ENCODE measurements around the gene ERC1.

The ERC1 gene

GRCh38 chr12:1540690-1541089 is 549.7 kb downstream of the ERC1 start:
- H3K4me3 ChIP-seq (ENCODE audit: low read depth, low read length) = no peak overlapping the region
- TF ChIP-seq, protein P1, sequence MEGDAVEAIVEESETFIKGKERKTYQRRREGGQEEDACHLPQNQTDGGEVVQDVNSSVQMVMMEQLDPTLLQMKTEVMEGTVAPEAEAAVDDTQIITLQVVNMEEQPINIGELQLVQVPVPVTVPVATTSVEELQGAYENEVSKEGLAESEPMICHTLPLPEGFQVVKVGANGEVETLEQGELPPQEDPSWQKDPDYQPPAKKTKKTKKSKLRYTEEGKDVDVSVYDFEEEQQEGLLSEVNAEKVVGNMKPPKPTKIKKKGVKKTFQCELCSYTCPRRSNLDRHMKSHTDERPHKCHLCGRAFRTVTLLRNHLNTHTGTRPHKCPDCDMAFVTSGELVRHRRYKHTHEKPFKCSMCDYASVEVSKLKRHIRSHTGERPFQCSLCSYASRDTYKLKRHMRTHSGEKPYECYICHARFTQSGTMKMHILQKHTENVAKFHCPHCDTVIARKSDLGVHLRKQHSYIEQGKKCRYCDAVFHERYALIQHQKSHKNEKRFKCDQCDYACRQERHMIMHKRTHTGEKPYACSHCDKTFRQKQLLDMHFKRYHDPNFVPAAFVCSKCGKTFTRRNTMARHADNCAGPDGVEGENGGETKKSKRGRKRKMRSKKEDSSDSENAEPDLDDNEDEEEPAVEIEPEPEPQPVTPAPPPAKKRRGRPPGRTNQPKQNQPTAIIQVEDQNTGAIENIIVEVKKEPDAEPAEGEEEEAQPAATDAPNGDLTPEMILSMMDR (IDR thresholded peaks at IDR 0.05; ENCODE audit: low read depth, low read length, missing control alignments) = no peak
- DNase-seq (ENCODE audit: low read depth) = no peak
- in situ Hi-C loops (cut with HindIII; ENCODE audit: low sequenced_read_pairs) = no loop called here

GRCh38 chr12:1542599-1542998 is 551.6 kb downstream of the ERC1 start:
- TF ChIP-seq, protein P1 (IDR thresholded peaks at IDR 0.05; ENCODE audit: low read depth, low read length, missing control alignments) = no peak
- DNase-seq (ENCODE audit: low read depth) = no peak
- H3K4me3 ChIP-seq (ENCODE audit: low read depth, low read length) = no peak overlapping the region
- in situ Hi-C loops (cut with HindIII; ENCODE audit: low sequenced_read_pairs) = no loop called here

DNA sequence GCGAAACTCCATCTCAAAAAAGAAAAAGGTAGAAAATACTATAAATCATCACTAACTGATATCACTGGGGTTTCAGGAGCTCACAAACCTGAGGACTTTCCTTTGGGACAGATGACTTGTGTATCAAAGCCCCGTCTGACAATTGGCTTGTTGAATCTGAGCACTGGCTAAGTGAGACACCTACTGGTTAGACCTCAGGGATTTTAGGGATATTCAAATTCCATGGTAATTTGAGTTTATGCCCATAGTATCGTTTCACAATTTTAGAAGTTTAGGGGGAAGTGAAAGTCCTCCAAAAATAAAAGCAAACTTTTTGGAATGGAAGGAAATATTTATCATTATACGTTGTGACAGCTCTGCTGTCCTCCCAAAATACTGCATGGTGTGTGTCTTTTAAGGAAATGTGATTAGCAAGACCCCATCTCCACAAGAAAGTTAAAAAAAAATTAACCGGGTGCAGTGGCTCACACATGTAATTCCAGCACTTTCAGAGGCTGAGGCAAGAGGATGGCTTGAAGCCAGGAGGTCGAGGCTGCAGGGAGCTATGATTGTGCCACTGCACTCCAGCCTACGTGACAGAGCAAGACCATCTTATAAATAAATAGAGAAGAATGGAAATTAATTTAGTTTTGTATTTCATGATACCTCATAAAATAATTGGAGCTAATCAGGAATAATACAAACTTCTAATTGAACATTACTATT is 554.1 kb downstream of the ERC1 start:
- DNase-seq (ENCODE audit: low read depth) = no peak
- in situ Hi-C loops (cut with HindIII; ENCODE audit: low sequenced_read_pairs) = no loop called here
- TF ChIP-seq, protein P1 (IDR thresholded peaks at IDR 0.05; ENCODE audit: low read depth, low read length, missing control alignments) = peak; percentile 50
- no peak overlapping the region for H3K4me3 ChIP-seq (ENCODE audit: low read depth, low read length)

Data from astrocyte of the cerebellum (primary cell).